ENCODE measurements around the gene ZP1.
A peak's percentile ranks its signal among the peaks of the same experiment; 100 is the strongest.

ZP1 gene

DNA sequence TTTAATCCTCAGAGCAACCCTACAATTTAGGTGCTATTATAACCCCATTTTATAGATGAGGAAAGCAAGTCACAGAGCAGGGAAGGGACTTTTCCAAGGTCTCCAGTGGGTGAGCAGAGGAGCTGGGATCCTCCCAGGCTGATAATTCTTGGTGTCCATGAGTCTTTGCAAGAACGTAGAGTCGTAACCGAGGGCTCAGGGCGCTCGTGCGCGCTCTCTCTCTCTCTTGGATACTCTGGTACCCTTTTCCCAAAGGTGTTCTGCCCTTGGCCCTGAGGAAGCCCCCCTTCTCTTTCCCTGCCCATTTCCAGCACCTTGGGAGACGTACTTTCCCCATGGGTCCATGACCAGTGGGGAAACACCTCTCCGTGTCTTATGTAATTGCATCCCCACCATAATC is 5.2 kb upstream of the ZP1 start:
- DNase-seq = no peak

- no peak for DNase-seq
These were observed 3.5 kb upstream of the ZP1 start for GRCh38 chr11:60863550-60864521.

DNA sequence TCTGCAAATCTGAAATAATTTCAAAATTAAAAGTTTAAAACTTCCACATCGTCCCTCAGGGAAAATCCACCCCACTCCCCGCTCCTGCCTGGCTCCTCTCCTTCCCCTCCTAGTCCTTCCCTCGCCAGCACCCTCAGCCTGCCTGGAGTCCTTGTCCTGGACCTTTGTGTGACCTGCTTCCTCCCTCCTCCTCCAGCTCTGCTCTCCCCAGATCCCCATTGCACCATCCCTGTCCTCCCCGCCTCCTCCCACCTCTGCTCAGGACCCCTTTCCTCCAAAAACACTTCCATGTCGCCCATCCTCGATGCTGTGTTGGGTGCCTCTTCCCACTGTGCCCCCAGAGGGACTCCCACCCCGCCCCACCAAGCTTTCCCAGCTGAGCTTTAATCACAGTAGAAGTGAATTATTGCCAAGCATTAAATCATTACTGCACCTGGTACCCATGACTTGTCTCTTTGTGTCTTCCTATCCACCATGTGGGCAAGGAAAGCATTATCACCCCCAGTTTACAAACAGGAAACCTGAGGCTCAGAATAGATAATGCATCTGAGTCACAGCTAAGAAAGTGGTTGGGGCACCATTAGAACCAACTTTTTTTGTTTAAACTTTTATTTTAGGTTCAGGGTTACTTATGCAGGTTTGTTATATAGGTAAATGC is 2.4 kb upstream of the ZP1 start:
- DNase-seq = no peak

GRCh38 chr11:60867871-60868681 is 734 bp downstream of the ZP1 start:
- DNase-seq = no peak

DNA sequence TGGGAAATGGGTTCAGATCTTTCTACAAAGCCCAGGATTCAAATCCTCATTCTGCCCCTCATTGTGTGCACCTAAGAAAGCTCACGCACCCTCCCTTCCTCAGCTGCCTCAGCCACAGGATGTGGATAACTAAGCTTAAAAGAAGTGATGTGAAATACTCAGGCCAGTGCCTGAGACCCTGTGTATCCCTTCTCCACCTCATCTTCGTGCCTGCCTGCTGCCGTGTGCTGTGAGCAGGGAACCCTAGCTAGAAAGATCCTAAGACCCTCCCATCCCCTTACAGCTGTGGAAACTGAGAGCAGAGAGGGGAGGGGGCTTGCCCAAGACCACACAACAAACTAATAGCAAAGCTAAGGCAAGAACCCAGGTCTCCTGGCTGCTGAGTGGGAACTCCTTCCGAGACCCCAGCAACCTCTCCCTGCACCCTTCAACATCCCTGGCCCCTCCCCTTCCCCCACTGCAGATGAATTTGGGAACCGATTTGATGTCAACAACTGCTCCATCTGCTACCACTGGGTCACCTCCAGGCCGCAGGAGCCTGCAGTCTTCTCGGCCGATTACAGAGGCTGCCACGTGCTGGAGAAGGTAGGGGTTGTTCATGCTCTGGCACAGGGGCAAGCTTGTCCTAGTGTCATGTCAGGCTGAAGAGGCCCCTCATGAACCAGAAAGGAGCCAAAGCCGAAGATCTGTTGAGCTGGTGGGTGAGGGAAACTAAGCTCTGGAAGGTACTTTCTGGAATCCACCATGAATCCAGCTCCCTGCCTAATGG is 1.5 kb downstream of the ZP1 start:
- no peak for DNase-seq

GRCh38 chr11:60869451-60869825 is 2.1 kb downstream of the ZP1 start:
- no peak for DNase-seq

- DNase-seq = no peak
These were observed 2.9 kb downstream of the ZP1 start for GRCh38 chr11:60870276-60870675.

DNA sequence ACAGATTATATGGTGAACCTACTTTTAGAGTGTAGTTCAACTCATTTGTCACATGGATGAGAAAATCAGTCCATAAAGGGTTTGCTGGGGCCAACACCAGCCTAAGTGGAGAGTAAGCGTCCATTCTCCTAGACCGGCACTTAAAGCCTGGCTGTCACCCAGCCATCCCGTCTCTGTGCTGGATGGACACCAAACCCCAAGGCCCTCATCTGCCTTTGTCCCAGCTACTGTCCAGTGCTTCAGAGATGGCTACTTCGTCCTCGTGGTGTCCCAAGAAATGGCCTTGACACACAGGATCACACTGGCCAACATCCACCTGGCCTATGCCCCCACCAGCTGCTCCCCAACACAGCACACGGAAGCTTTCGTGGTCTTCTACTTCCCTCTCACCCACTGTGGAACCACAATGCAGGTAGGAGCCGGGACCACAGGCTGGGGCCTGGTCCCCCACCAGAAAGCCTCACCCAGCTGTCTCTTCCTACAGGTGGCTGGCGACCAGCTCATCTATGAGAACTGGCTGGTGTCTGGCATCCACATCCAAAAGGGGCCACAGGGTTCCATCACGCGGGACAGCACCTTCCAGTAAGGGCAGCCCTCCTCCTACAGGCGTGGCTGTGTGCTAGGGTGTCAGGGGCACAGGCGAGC is 3.5 kb downstream of the ZP1 start:
- no peak for DNase-seq

DNA sequence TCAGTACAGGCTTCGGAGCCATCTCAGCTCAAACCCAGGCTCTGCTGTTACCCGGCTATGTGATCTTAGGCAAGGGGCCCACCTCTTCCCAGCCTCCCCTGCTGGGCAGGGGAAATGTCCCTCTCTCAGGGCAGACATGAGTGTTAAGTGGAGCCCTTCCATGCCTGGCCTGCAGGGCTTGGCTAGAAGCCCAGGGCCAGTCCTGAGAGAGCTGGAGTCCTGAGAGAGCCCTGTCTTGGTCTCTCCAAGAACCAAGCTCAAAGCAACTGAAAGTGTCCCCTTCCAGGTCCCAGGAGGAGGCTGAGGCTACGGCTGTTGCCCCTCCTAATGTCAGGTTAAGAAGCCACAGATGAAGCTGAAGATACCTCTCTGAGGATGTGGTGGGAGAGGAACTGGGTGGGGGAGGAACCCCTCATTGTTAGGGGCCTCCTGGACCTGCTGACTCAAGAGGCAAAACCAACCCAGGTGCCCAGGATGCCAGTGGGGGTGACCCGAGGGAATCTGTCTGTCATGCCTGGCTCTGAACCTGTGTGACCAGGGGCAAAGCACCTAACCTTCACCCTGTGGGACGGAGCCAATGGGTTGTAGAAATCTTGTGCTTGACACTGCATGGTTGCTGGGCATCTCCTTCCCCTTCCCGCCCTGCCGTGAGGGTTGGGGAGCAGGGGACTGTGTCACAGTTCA is 4.2 kb downstream of the ZP1 start:
- DNase-seq = no peak

DNA sequence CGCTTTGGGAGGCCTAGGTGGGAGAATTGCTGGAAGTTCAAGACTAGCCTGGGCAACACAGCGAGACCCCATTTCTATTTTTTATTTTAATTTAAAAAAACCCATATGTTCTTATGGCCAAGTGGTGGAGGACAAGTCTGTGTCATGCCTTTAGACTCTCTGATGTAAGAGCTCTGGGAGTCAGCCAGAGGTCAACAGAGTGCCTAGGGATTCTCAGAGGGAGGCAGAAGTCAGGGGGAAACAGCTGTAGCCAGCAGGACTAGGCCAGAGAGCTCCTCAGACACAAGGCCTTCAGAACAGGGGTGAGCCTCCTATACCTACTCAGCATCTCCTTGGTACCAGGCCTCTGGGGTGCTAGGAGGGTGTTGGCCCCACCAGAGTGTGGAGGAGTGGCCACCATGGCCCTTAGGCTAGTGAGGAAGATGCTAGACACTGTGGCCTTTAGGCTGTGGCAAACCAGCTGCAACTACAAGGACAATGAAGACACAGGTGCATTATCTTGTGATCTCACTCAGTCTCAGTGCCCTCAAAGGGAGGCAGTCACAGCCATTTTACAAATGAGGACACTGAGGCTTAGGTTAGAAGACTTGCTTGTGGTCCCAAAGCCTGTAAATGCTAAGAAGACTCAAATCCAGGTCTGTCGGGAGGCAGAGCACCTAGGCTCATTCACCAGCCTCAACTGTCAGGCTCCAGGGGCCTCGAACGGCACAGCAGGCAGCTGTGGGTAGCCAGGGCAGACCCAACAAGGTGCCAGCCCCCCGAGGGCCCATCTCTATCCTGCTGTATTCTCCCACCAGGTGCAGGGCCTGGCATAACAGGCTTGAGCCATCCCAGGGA is 5.0 kb downstream of the ZP1 start:
- no peak for DNase-seq

GRCh38 chr11:60872961-60873524 is 5.7 kb downstream of the ZP1 start:
- peak; percentile 20 for DNase-seq

DNA sequence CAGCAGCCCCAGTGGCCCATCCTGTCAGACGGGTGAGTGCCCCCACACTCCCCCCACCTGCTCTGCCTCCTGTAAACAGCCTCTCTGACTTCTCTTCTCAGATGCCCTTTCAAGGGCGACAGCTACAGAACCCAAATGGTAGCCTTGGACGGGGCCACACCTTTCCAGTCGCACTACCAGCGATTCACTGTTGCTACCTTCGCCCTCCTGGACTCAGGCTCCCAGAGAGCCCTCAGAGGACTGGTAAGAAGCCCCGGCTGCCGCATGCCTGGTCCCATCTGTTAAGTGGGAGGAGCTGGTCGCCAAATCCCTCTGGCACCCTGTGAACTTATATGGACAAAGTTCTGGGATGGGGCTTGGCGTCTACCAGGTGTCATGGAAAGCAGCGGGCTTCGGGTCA is 6.2 kb downstream of the ZP1 start:
- no peak for DNase-seq

DNA sequence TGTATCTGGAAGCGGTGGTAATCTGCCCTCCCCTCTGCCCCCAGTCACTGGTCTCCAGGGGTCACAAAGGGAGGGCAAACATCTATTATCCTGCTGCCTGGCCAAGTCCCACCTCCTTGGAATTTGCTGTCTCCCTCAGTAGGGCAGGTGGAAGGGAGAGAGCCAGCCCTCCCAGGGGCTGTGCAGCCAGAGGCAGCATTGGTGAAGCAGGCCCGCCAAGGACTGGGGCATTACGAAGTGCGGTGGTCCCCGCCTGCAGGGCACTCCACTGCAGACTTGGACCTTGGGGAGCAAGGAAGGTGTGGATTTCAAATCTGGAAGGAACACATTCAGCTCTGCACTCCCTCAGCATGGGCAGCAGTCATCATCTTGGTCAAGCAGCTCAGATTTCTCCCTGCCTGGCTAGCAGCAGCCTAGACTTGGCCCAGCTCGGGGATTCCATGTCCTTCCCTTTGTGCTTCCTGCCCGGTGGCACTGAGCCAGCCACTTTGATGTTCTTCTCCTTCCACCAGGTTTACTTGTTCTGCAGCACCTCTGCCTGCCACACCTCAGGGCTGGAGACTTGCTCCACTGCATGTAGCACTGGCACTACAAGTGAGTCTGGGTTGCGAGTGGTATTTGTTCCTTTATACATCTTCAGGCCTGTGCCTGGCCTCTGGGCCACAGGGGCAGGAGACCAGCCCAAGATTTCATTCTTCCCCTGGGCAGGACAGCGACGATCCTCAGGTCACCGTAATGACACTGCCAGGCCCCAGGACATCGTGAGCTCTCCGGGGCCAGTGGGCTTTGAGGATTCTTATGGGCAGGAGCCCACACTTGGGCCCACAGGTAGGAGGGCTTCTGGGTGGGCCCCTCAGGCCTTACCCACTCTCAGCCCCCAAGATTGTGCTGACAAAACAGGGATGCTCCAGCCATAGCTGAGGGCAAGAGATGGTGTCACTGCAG is 7.4 kb downstream of the ZP1 start:
- DNase-seq = no peak

GRCh38 chr11:60875366-60876167 is 8.2 kb downstream of the ZP1 start:
- no peak for DNase-seq

DNA sequence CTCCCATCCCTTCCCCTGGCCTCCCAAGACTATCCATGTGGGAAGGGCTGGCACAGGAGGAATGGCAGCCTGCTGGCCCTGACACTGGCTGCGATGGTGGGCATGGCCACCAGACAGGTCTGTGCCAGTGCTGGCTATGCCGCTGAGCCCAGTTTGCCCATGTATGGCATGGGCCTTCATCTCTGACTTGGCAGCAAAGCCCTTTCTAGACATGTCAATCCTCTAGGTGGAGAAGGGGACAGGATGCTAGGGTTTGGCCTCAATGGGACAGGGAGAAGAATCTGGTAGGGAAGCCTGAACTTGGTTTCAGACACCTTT is 8.8 kb downstream of the ZP1 start:
- DNase-seq = no peak

- no peak for DNase-seq
These were observed 11.1 kb downstream of the ZP1 start for GRCh38 chr11:60878245-60879101.

DNA sequence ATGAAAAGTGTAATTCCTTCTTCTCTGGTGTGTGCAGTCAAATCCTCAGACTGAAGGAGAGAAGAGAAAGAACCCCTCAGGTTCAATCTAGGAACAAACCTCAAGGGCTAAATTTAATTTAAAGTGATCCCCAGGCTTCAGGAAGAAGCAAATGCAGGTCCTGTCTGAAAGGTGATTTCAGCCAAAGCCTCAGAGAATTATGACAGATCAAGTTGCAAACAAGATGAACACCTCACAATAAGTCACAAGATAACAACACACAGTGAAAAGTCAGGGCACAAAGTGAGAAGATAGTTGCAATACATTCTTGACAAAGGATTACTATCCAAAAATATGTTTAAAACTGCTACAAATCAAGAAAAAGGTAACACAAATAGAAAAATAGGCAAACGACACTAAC is 11.8 kb downstream of the ZP1 start:
- no peak for DNase-seq
